WTC11 (cell line): ENCODE results near the gene LRRC74B. TPM values are rescaled to one million over a fixed set of nuclear protein-coding genes. Genes with fewer than 3 reads are reported as not detected.

Experiments
- ATAC-seq: fragments of 200-7000 bp; cut with Tn5 transposase; 2 replicates; pipeline ENCODE4 v1.10.0; 2021; ENCODE audit warnings: mild to moderate bottlenecking, moderate library complexity
- CTCF ChIA-PET: fragments of 300-600 bp; sonication (Branson Sonifier 250); formaldehyde crosslinking; loops from one replicate; lab custom pipeline; 2021; ENCODE audit warnings: antibody characterized with exemption; lab: Charles Lee
- POLR2A ChIA-PET: fragments of 350-600 bp; sonication (Branson Sonifier 250); formaldehyde crosslinking; loops from one replicate; lab custom pipeline; 2021; ENCODE audit warnings: antibody characterized with exemption; lab: Charles Lee
- DNase-seq: peaks from one replicate; pipeline ENCODE4 v3.0.0; 2021; ENCODE audit warnings: low spot score
- H3K27ac Mint-ChIP-seq: 2 replicates; pipeline ENCODE4 v1.8.0; 2021; ENCODE audit warnings: mixed read lengths
- H3K27me3 Mint-ChIP-seq: 2 replicates; pipeline ENCODE4 v1.8.0; 2021; ENCODE audit warnings: low read depth, mild to moderate bottlenecking, moderate library complexity, mixed read lengths
- H3K36me3 Mint-ChIP-seq: 2 replicates; pipeline ENCODE4 v1.8.0; 2021; ENCODE audit warnings: mixed read lengths
- H3K4me1 Mint-ChIP-seq: 2 replicates; pipeline ENCODE4 v1.8.0; 2022; ENCODE audit warnings: mixed read lengths
- H3K4me3 Mint-ChIP-seq: 2 replicates; pipeline ENCODE4 v1.8.0; 2021; ENCODE audit warnings: mild to moderate bottlenecking, moderate library complexity, mixed read lengths
- H3K9me3 Mint-ChIP-seq: 2 replicates; pipeline ENCODE4 v1.8.0; 2021; ENCODE audit warnings: mixed read lengths
- CBFB ChIP-seq: sonication (generic); formaldehyde crosslinking; IDR thresholded peaks from 2 replicates; pipeline ENCODE4 v1.8.1; 2022; ENCODE audit warnings: mild to moderate bottlenecking, low read depth, missing genetic modification reagents
- OVOL2 ChIP-seq: fragments of 250-450 bp; sonication (Bioruptor Pico); IDR thresholded peaks from 2 replicates; pipeline ENCODE4 v1.9.0; 2021; ENCODE audit warnings: mild to moderate bottlenecking, borderline replicate concordance
- RELA ChIP-seq: sonication (generic); formaldehyde crosslinking; IDR thresholded peaks from 2 replicates; pipeline ENCODE4 v1.8.1; 2022; ENCODE audit warnings: missing genetic modification reagents, mild to moderate bottlenecking, borderline replicate concordance
- SP1 ChIP-seq: sonication (generic); formaldehyde crosslinking; conservative IDR thresholded peaks from 2 replicates; pipeline ENCODE4 v1.8.1; 2022; ENCODE audit warnings: missing genetic modification reagents
- STAT6 ChIP-seq: sonication (generic); formaldehyde crosslinking; conservative IDR thresholded peaks from 2 replicates; pipeline ENCODE4 v1.8.1; 2023; ENCODE audit warnings: mild to moderate bottlenecking, low read depth, missing genetic modification reagents, moderate library complexity
- ZNF219 ChIP-seq: sonication (generic); formaldehyde crosslinking; IDR thresholded peaks from 2 replicates; pipeline ENCODE4 v1.8.0; 2023; ENCODE audit warnings: missing genetic modification reagents, mild to moderate bottlenecking, borderline replicate concordance
- ZNF263 ChIP-seq: sonication (generic); formaldehyde crosslinking; IDR thresholded peaks from 2 replicates; pipeline ENCODE4 v1.8.1; 2022; ENCODE audit warnings: low read depth, mild to moderate bottlenecking, moderate library complexity, missing genetic modification reagents
- ZNF281 ChIP-seq: sonication (generic); formaldehyde crosslinking; IDR thresholded peaks from 2 replicates; pipeline ENCODE4 v1.8.0; 2023; ENCODE audit warnings: mild to moderate bottlenecking, missing genetic modification reagents
- ZNF423 ChIP-seq: fragments of 250-450 bp; sonication (Bioruptor Pico); IDR thresholded peaks from 2 replicates; pipeline ENCODE4 v2.1.2; 2022; ENCODE audit warnings: mild to moderate bottlenecking, moderate library complexity
- total RNA-seq: library from RNA; stranded (reverse); gene quantifications from 3 replicates; pipeline ENCODE4 v1.2.3, GENCODE V29; 2021
- TF ChIP-seq, protein P1 (sequence below): fragments of 250-450 bp; sonication (Bioruptor Pico); IDR thresholded peaks from 2 replicates; pipeline ENCODE4 v1.9.0; 2021; ENCODE audit warnings: mild to moderate bottlenecking
- TF ChIP-seq, protein P2 (sequence below): sonication (generic); formaldehyde crosslinking; IDR thresholded peaks from 2 replicates; pipeline ENCODE4 v1.8.0; 2023; ENCODE audit warnings: missing genetic modification reagents
- TF ChIP-seq, protein P3 (sequence below): fragments of 200-600 bp; IDR thresholded peaks from 2 replicates; pipeline ENCODE4 v1.8.0; 2022; ENCODE audit warnings: antibody characterized with exemption
- TF ChIP-seq, protein P4 (sequence below): sonication (generic); formaldehyde crosslinking; IDR thresholded peaks from 2 replicates; pipeline ENCODE4 v1.8.1; 2023; ENCODE audit warnings: mild to moderate bottlenecking, missing genetic modification reagents, moderate library complexity
- TF ChIP-seq, protein P5 (sequence below): sonication (generic); formaldehyde crosslinking; IDR thresholded peaks from 2 replicates; pipeline ENCODE4 v1.8.0; 2022; ENCODE audit warnings: mild to moderate bottlenecking, missing genetic modification reagents

The LRRC74B gene
- total RNA-seq, 1 experiment from 2014 or later, result not detected

GRCh38 chr22:21101877-21102638 lies 56.3 kb downstream of the LRRC74B start (continued):
- no peak for TF ChIP-seq ZNF219 (CRISPR knock-in tag)
- TF ChIP-seq, protein P1, sequence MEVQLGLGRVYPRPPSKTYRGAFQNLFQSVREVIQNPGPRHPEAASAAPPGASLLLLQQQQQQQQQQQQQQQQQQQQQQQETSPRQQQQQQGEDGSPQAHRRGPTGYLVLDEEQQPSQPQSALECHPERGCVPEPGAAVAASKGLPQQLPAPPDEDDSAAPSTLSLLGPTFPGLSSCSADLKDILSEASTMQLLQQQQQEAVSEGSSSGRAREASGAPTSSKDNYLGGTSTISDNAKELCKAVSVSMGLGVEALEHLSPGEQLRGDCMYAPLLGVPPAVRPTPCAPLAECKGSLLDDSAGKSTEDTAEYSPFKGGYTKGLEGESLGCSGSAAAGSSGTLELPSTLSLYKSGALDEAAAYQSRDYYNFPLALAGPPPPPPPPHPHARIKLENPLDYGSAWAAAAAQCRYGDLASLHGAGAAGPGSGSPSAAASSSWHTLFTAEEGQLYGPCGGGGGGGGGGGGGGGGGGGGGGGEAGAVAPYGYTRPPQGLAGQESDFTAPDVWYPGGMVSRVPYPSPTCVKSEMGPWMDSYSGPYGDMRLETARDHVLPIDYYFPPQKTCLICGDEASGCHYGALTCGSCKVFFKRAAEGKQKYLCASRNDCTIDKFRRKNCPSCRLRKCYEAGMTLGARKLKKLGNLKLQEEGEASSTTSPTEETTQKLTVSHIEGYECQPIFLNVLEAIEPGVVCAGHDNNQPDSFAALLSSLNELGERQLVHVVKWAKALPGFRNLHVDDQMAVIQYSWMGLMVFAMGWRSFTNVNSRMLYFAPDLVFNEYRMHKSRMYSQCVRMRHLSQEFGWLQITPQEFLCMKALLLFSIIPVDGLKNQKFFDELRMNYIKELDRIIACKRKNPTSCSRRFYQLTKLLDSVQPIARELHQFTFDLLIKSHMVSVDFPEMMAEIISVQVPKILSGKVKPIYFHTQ (CRISPR knock-in tag), result no peak
- TF ChIP-seq, protein P2, sequence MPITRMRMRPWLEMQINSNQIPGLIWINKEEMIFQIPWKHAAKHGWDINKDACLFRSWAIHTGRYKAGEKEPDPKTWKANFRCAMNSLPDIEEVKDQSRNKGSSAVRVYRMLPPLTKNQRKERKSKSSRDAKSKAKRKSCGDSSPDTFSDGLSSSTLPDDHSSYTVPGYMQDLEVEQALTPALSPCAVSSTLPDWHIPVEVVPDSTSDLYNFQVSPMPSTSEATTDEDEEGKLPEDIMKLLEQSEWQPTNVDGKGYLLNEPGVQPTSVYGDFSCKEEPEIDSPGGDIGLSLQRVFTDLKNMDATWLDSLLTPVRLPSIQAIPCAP (CRISPR knock-in tag), result no peak
- TF ChIP-seq ZNF281 (CRISPR knock-in tag), result no peak
- TF ChIP-seq ZNF263 (CRISPR knock-in tag), result no peak
- no peak for TF ChIP-seq RELA (CRISPR knock-in tag)
- TF ChIP-seq OVOL2 (CRISPR knock-in tag), result no peak

DNA sequence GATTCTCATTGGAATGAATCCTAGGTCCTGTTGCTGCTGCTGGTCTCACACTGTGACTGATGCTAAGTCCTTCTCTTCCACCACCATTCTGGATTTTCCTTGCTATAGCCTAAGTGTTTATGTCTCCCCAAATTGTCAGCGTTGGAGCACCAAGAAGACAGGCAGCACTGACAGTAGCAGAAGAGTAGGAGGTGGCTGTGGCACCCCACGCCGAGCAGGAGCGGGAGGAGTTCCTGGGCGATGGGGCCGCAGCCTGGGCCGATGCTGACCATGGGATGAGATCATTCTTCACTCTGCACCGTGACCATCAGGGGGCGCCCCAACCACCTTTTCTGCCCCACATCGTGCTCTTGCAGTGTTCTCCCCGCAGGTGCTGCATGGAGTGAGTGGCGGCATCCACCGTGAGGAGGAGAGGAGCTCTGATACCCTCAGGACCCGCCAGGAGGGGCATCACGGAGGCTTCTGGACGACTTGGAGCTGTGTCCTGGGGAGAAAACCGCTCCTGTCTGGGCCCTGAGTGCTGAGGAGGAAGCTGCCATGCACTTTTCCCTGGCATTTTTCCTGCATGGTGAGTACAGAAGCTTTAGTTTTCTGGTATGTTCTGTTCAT lies 57.0 kb downstream of the LRRC74B start:
- peak; percentile 99 for ATAC-seq
- H3K27ac Mint-ChIP-seq, result no peak overlapping the region
- DNase-seq, result peak; percentile 95
- TF ChIP-seq, protein P3, sequence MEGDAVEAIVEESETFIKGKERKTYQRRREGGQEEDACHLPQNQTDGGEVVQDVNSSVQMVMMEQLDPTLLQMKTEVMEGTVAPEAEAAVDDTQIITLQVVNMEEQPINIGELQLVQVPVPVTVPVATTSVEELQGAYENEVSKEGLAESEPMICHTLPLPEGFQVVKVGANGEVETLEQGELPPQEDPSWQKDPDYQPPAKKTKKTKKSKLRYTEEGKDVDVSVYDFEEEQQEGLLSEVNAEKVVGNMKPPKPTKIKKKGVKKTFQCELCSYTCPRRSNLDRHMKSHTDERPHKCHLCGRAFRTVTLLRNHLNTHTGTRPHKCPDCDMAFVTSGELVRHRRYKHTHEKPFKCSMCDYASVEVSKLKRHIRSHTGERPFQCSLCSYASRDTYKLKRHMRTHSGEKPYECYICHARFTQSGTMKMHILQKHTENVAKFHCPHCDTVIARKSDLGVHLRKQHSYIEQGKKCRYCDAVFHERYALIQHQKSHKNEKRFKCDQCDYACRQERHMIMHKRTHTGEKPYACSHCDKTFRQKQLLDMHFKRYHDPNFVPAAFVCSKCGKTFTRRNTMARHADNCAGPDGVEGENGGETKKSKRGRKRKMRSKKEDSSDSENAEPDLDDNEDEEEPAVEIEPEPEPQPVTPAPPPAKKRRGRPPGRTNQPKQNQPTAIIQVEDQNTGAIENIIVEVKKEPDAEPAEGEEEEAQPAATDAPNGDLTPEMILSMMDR, result peak; percentile 82
- TF ChIP-seq, protein P4, sequence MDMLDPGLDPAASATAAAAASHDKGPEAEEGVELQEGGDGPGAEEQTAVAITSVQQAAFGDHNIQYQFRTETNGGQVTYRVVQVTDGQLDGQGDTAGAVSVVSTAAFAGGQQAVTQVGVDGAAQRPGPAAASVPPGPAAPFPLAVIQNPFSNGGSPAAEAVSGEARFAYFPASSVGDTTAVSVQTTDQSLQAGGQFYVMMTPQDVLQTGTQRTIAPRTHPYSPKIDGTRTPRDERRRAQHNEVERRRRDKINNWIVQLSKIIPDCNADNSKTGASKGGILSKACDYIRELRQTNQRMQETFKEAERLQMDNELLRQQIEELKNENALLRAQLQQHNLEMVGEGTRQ, result no peak
- no peak for TF ChIP-seq STAT6
- peak; percentile 46; the same call in 1 of the 2 replicates for TF ChIP-seq ZNF423 (CRISPR knock-in tag)
- TF ChIP-seq SP1, result peak; percentile 35; the same call in 1 of the 2 replicates
- TF ChIP-seq, protein P5, sequence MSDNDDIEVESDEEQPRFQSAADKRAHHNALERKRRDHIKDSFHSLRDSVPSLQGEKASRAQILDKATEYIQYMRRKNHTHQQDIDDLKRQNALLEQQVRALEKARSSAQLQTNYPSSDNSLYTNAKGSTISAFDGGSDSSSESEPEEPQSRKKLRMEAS, result peak; percentile 75
- TF ChIP-seq CBFB (CRISPR knock-in tag), result no peak
- H3K36me3 Mint-ChIP-seq, result no peaks in the 10 kb centered on the region
- H3K27me3 Mint-ChIP-seq, result peaks cover 21% of the 10 kb centered on the region
- peak overlapping the region; percentile 51 for H3K4me3 Mint-ChIP-seq
- CTCF ChIA-PET, result interaction anchor here (0.6 to 5.1 kb wide), 48 partner anchors 12 to 544 kb away, joined by 3 to 55 read pairs (median 4); partner anchors contain the start of genes CRKL, LRRC74B, LZTR1 and P2RX6
- 0 out of 2 replicates have a peak, but pooled peaks cover 4% of the 10 kb centered on the region for H3K9me3 Mint-ChIP-seq
- POLR2A ChIA-PET, result no interaction called here
- peaks cover 22% of the 10 kb centered on the region for H3K4me1 Mint-ChIP-seq
